Measurements from ENCODE around the gene PSG1.
"Not testable (repeated sequence)": the region's sequence is repeated elsewhere in the genome, so short reads cannot be mapped to it uniquely, and the experiment has no call there.

Gene PSG1

GRCh38 chr19:42882730-42883129, 3.2 kb upstream of the PSG1 start:
- not testable (repeated sequence) for H3K27me3 ChIP-seq (ENCODE audit: control insufficient read depth in 1 of 2, insufficient read depth in 2 of 2, low read length in 2 of 2); H3K4me3 ChIP-seq (ENCODE audit: low read depth in 1 of 2, low read length in 2 of 2); H3K4me1 ChIP-seq (ENCODE audit: control insufficient read depth in 1 of 2, insufficient read depth in 2 of 2, low read length in 2 of 2); H3K9ac ChIP-seq (ENCODE audit: low read depth in 1 of 2, low read length in 2 of 2); H3K9me3 ChIP-seq (ENCODE audit: control insufficient read depth in 1 of 2, low read length in 2 of 2); H3K27ac ChIP-seq (ENCODE audit: low read depth, low read length); H3K36me3 ChIP-seq (ENCODE audit: control insufficient read depth in 1 of 2, insufficient read depth in 2 of 2, low read length in 2 of 2)

DNA sequence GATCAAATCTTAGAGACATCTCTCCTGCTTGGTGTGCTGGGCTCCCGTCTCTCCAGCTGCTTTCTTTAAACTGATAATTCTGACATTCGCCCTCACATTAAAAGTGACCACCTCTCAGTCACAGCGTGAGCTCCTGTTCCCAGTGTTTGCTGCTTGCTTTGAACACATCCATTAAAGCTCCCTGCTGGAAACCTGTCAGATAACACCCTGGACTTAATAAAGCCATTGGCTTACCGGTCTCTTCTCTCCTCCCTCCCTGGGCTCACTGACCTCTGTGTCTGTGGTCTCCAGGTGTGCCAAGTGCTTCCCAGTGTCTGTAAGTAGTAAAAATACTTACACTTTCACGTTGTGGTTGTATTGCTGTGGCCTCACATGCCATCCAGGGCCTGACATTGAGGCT, 2.5 kb upstream of the PSG1 start:
- not testable (repeated sequence) for H3K36me3 ChIP-seq (ENCODE audit: control insufficient read depth in 1 of 2, insufficient read depth in 2 of 2, low read length in 2 of 2); H3K27me3 ChIP-seq (ENCODE audit: control insufficient read depth in 1 of 2, insufficient read depth in 2 of 2, low read length in 2 of 2); H3K4me3 ChIP-seq (ENCODE audit: low read depth in 1 of 2, low read length in 2 of 2); H3K4me1 ChIP-seq (ENCODE audit: control insufficient read depth in 1 of 2, insufficient read depth in 2 of 2, low read length in 2 of 2); H3K9ac ChIP-seq (ENCODE audit: low read depth in 1 of 2, low read length in 2 of 2); H3K9me3 ChIP-seq (ENCODE audit: control insufficient read depth in 1 of 2, low read length in 2 of 2); H3K27ac ChIP-seq (ENCODE audit: low read depth, low read length)

- H3K36me3 ChIP-seq (ENCODE audit: control insufficient read depth in 1 of 2, insufficient read depth in 2 of 2, low read length in 2 of 2); H3K4me1 ChIP-seq (ENCODE audit: control insufficient read depth in 1 of 2, insufficient read depth in 2 of 2, low read length in 2 of 2); H3K4me3 ChIP-seq (ENCODE audit: low read depth in 1 of 2, low read length in 2 of 2); H3K27me3 ChIP-seq (ENCODE audit: control insufficient read depth in 1 of 2, insufficient read depth in 2 of 2, low read length in 2 of 2); H3K27ac ChIP-seq (ENCODE audit: low read depth, low read length); H3K9ac ChIP-seq (ENCODE audit: low read depth in 1 of 2, low read length in 2 of 2); H3K9me3 ChIP-seq (ENCODE audit: control insufficient read depth in 1 of 2, low read length in 2 of 2): not testable (repeated sequence)
Observed at GRCh38 chr19:42881279-42881678, 1.8 kb upstream of the PSG1 start.

DNA sequence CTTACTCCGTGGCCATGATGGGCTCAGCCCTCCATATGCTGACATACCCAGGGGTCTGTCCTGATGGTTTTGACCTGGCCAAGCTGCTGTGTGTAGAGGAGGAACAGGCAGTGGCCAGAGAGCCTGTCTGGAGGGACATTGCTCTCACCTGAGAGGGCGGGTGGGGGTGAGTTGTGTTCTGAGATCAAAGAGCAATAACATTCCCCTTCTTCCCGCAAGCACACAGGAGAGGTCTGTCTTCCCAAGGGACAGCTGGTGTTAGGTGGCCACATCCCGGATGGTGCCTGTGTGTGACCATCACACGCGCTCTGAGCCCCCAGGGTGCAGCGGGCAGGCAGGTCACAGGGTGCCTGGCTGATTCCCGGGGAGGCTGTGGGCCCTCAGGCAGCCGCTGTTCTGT, 1.1 kb upstream of the PSG1 start:
- H3K9me3 ChIP-seq (ENCODE audit: control insufficient read depth in 1 of 2, low read length in 2 of 2); H3K36me3 ChIP-seq (ENCODE audit: control insufficient read depth in 1 of 2, insufficient read depth in 2 of 2, low read length in 2 of 2); H3K4me3 ChIP-seq (ENCODE audit: low read depth in 1 of 2, low read length in 2 of 2); H3K27ac ChIP-seq (ENCODE audit: low read depth, low read length); H3K9ac ChIP-seq (ENCODE audit: low read depth in 1 of 2, low read length in 2 of 2); H3K4me1 ChIP-seq (ENCODE audit: control insufficient read depth in 1 of 2, insufficient read depth in 2 of 2, low read length in 2 of 2); H3K27me3 ChIP-seq (ENCODE audit: control insufficient read depth in 1 of 2, insufficient read depth in 2 of 2, low read length in 2 of 2): not testable (repeated sequence)

DNA sequence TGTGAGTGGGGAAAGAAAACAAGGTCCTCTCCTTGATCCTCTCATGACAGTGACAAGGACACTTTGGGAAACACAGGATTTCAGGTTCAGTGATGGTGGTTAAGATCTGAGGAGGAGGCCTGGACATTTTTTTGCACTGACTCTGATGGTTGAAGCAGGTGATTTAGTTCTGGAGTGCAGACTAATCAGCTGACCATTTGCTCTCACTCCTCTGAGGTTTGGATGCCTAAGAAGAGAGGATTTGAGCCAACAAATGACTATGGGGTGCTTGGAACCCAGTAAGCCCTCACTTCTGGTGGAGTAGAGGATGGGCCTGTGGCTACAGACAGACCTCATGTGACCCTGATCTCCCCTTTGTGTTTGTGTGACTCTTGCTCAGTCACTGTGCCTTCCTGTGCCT, 2.9 kb downstream of the PSG1 start:
- not testable (repeated sequence) for H3K4me1 ChIP-seq (ENCODE audit: control insufficient read depth in 1 of 2, insufficient read depth in 2 of 2, low read length in 2 of 2); H3K27me3 ChIP-seq (ENCODE audit: control insufficient read depth in 1 of 2, insufficient read depth in 2 of 2, low read length in 2 of 2); H3K36me3 ChIP-seq (ENCODE audit: control insufficient read depth in 1 of 2, insufficient read depth in 2 of 2, low read length in 2 of 2); H3K9me3 ChIP-seq (ENCODE audit: control insufficient read depth in 1 of 2, low read length in 2 of 2); H3K4me3 ChIP-seq (ENCODE audit: low read depth in 1 of 2, low read length in 2 of 2); H3K27ac ChIP-seq (ENCODE audit: low read depth, low read length); H3K9ac ChIP-seq (ENCODE audit: low read depth in 1 of 2, low read length in 2 of 2)

DNA sequence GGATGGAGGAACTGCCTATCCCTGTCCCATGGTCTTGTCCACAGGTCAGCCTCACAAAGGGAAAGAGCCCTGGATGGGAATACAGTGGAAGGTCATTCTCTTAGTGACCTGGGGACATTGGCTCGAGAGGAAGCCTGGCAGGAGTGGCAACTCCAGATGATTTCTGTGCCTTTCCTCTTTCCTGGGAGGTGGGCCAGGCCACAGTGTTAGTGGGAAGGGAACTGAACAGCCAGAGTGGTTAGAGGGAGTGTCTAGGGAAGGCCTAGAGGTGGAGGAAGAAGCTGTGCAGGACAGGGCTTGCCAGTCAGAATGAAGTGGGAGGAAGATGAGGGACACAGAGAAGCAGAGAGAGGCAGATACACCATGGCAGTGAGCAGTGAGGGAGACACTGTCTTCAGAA, 3.6 kb downstream of the PSG1 start:
- H3K27me3 ChIP-seq (ENCODE audit: control insufficient read depth in 1 of 2, insufficient read depth in 2 of 2, low read length in 2 of 2); H3K9ac ChIP-seq (ENCODE audit: low read depth in 1 of 2, low read length in 2 of 2); H3K4me1 ChIP-seq (ENCODE audit: control insufficient read depth in 1 of 2, insufficient read depth in 2 of 2, low read length in 2 of 2); H3K27ac ChIP-seq (ENCODE audit: low read depth, low read length); H3K4me3 ChIP-seq (ENCODE audit: low read depth in 1 of 2, low read length in 2 of 2); H3K9me3 ChIP-seq (ENCODE audit: control insufficient read depth in 1 of 2, low read length in 2 of 2); H3K36me3 ChIP-seq (ENCODE audit: control insufficient read depth in 1 of 2, insufficient read depth in 2 of 2, low read length in 2 of 2): not testable (repeated sequence)

GRCh38 chr19:42874901-42875813, 4.4 kb downstream of the PSG1 start:
- not testable (repeated sequence) for H3K9ac ChIP-seq (ENCODE audit: low read depth in 1 of 2, low read length in 2 of 2); H3K9me3 ChIP-seq (ENCODE audit: control insufficient read depth in 1 of 2, low read length in 2 of 2); H3K36me3 ChIP-seq (ENCODE audit: control insufficient read depth in 1 of 2, insufficient read depth in 2 of 2, low read length in 2 of 2); H3K27ac ChIP-seq (ENCODE audit: low read depth, low read length); H3K27me3 ChIP-seq (ENCODE audit: control insufficient read depth in 1 of 2, insufficient read depth in 2 of 2, low read length in 2 of 2); H3K4me3 ChIP-seq (ENCODE audit: low read depth in 1 of 2, low read length in 2 of 2); H3K4me1 ChIP-seq (ENCODE audit: control insufficient read depth in 1 of 2, insufficient read depth in 2 of 2, low read length in 2 of 2)

DNA sequence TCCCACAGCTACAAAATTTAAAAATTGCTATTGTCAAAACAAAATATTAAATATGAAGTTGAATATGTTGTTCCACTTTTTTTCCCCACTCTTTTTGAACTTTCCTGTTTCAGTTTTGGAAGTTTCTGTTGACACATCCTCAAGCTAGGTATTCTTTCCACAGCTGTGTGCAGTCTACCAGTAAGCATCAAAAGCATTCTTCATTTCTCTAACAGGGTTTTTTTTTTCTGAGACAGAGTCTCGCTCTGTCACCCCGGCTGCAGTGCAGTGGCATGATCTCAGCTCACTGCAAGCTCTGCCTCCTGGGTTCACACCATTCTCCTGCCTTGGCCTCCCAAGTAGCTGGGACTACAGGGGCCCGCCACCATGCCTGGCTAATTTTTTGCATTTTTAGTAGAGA, 5.4 kb downstream of the PSG1 start:
- H3K9me3 ChIP-seq (ENCODE audit: control insufficient read depth in 1 of 2, low read length in 2 of 2); H3K4me1 ChIP-seq (ENCODE audit: control insufficient read depth in 1 of 2, insufficient read depth in 2 of 2, low read length in 2 of 2); H3K27ac ChIP-seq (ENCODE audit: low read depth, low read length); H3K4me3 ChIP-seq (ENCODE audit: low read depth in 1 of 2, low read length in 2 of 2); H3K9ac ChIP-seq (ENCODE audit: low read depth in 1 of 2, low read length in 2 of 2); H3K36me3 ChIP-seq (ENCODE audit: control insufficient read depth in 1 of 2, insufficient read depth in 2 of 2, low read length in 2 of 2); H3K27me3 ChIP-seq (ENCODE audit: control insufficient read depth in 1 of 2, insufficient read depth in 2 of 2, low read length in 2 of 2): not testable (repeated sequence)

DNA sequence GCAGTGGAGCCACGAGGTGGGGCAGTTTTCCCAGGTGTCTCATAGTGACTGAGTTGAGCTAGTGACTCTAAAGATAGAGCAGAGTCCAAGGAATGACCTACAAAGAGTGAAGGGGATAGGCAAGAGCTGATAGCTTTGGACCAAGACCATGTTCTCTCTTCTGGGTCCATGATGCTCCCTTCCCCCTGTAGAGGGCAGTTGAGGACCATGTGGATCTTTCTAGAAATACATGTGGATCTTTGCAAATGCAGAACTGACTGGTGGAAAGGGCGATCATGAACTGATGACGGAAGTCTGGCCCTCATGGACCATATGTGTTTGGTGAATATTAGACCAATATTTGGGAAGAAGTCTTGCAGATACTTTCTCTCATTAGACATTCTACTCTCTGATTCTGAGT, 6.9 kb downstream of the PSG1 start:
- no peak overlapping the region for H3K9ac ChIP-seq (ENCODE audit: low read depth in 1 of 2, low read length in 2 of 2)
- no peaks in the 10 kb centered on the region for H3K36me3 ChIP-seq (ENCODE audit: control insufficient read depth in 1 of 2, insufficient read depth in 2 of 2, low read length in 2 of 2)
- no peaks in the 10 kb centered on the region for H3K4me1 ChIP-seq (ENCODE audit: control insufficient read depth in 1 of 2, insufficient read depth in 2 of 2, low read length in 2 of 2)
- H3K4me3 ChIP-seq (ENCODE audit: low read depth in 1 of 2, low read length in 2 of 2) = no peak overlapping the region
- H3K9me3 ChIP-seq (ENCODE audit: control insufficient read depth in 1 of 2, low read length in 2 of 2) = no peaks in the 10 kb centered on the region
- no peaks in the 10 kb centered on the region for H3K27me3 ChIP-seq (ENCODE audit: control insufficient read depth in 1 of 2, insufficient read depth in 2 of 2, low read length in 2 of 2)
- no peak overlapping the region for H3K27ac ChIP-seq (ENCODE audit: low read depth, low read length)

DNA sequence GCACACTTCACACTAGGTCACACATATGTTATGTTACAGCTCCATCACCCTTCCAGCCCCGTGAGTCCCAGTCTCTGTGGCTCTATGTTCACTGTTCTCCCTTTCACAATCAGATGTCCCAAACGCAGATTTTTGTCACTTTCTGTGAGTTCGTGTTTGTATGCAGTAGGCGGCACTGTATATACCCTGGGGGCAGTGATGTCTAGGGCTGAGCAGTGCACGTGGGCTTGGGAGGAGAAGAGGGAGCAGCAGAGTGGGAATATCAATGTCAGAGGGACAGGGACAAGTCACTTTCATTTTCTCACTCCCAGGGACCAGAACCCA, 22.0 kb downstream of the PSG1 start:
- no peak overlapping the region for H3K9ac ChIP-seq (ENCODE audit: low read depth in 1 of 2, low read length in 2 of 2)
- no peak overlapping the region for H3K4me3 ChIP-seq (ENCODE audit: low read depth in 1 of 2, low read length in 2 of 2)
- no peaks in the 10 kb centered on the region for H3K9me3 ChIP-seq (ENCODE audit: control insufficient read depth in 1 of 2, low read length in 2 of 2)
- H3K36me3 ChIP-seq (ENCODE audit: control insufficient read depth in 1 of 2, insufficient read depth in 2 of 2, low read length in 2 of 2) = no peaks in the 10 kb centered on the region
- no peaks in the 10 kb centered on the region for H3K4me1 ChIP-seq (ENCODE audit: control insufficient read depth in 1 of 2, insufficient read depth in 2 of 2, low read length in 2 of 2)
- no peaks in the 10 kb centered on the region for H3K27me3 ChIP-seq (ENCODE audit: control insufficient read depth in 1 of 2, insufficient read depth in 2 of 2, low read length in 2 of 2)
- H3K27ac ChIP-seq (ENCODE audit: low read depth, low read length) = no peak overlapping the region

Measured in duodenal mucosa (tissue), 2 donors.